ENCODE data around the gene AJAP1. TPM values are rescaled to one million over a fixed set of nuclear protein-coding genes. Genes with fewer than 3 reads are reported as not detected.
"Not testable (repeated sequence)": the region's sequence is repeated elsewhere in the genome, so short reads cannot be mapped to it uniquely, and the experiment has no call there.

Gene AJAP1
- total and polyA plus RNA-seq, 2 experiments from 2014 or later: 0.13 to 0.64 TPM

DNA sequence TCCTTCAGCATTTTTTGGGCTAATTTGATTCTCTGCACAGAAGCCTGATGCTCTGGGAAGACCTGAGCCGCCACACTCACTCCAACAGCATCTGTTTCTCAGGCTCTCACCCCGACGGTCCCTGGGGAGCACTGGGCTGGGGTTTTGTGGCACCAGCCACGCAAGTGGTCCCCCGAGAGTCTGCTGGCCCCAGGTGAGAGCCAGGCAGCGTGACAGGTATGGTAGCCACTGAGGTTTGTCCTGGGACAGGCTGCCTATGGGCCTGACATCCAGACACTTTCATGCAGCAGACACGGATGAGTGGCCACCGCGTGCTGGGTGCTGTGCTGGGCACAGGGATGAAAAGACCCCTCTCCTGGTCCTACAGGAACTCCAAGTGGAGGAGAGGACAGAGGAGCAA is 11.0 kb downstream of the AJAP1 start:
- no peaks in the 10 kb centered on the region for H3K79me2 ChIP-seq
- 90% methylated on average over 9 of the region's 9 CpGs for WGBS (ENCODE audit: low lambda C conversion rate, missing lambda C conversion rate)
- DNase-seq (ENCODE audit: low spot score): no peak
- no peak for TF ChIP-seq EZH2phosphoT487 (IDR thresholded peaks at IDR 0.05; ENCODE audit: low read depth, severe bottlenecking, unreplicated experiment)
- TF ChIP-seq, protein P1, sequence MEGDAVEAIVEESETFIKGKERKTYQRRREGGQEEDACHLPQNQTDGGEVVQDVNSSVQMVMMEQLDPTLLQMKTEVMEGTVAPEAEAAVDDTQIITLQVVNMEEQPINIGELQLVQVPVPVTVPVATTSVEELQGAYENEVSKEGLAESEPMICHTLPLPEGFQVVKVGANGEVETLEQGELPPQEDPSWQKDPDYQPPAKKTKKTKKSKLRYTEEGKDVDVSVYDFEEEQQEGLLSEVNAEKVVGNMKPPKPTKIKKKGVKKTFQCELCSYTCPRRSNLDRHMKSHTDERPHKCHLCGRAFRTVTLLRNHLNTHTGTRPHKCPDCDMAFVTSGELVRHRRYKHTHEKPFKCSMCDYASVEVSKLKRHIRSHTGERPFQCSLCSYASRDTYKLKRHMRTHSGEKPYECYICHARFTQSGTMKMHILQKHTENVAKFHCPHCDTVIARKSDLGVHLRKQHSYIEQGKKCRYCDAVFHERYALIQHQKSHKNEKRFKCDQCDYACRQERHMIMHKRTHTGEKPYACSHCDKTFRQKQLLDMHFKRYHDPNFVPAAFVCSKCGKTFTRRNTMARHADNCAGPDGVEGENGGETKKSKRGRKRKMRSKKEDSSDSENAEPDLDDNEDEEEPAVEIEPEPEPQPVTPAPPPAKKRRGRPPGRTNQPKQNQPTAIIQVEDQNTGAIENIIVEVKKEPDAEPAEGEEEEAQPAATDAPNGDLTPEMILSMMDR (IDR thresholded peaks at IDR 0.05; ENCODE audit: poor library complexity): no peak
- no peak for TF ChIP-seq EZH2 (IDR thresholded peaks at IDR 0.05; ENCODE audit: borderline replicate concordance)
- no peaks in the 10 kb centered on the region for H3K9me3 ChIP-seq (ENCODE audit: low read depth)
- H3K36me3 ChIP-seq (replicated peaks; ENCODE audit: insufficient read depth, low read depth): no peaks in the 10 kb centered on the region
- peaks cover 10% of the 10 kb centered on the region for H3K27me3 ChIP-seq
- H3K27ac ChIP-seq: no peak overlapping the region
- no peaks in the 10 kb centered on the region for H4K20me1 ChIP-seq (ENCODE audit: insufficient read depth, poor library complexity, severe bottlenecking)
- no peak overlapping the region for H2AFZ ChIP-seq
- H3K4me2 ChIP-seq: no peak overlapping the region
- no peaks in the 10 kb centered on the region for H3K4me1 ChIP-seq (ENCODE audit: insufficient read depth)
- H3K9me2 ChIP-seq (replicated peaks; ENCODE audit: insufficient read depth): no peaks in the 10 kb centered on the region
- H3K4me3 ChIP-seq: no peak overlapping the region

- H3K4me1 ChIP-seq (ENCODE audit: insufficient read depth); H3K36me3 ChIP-seq (replicated peaks; ENCODE audit: insufficient read depth, low read depth); H3K79me2 ChIP-seq; H2AFZ ChIP-seq; H3K4me3 ChIP-seq; H3K9me2 ChIP-seq (replicated peaks; ENCODE audit: insufficient read depth); H3K9me3 ChIP-seq (ENCODE audit: low read depth); H3K27me3 ChIP-seq; H3K27ac ChIP-seq; H4K20me1 ChIP-seq (ENCODE audit: insufficient read depth, poor library complexity, severe bottlenecking); DNase-seq (ENCODE audit: low spot score); H3K4me2 ChIP-seq: not testable (repeated sequence)
- 98% methylated on average over 4 of the region's 19 CpGs for WGBS (ENCODE audit: low lambda C conversion rate, missing lambda C conversion rate)
Observed at GRCh38 chr1:4666683-4667082, 12.3 kb downstream of the AJAP1 start.

DNA sequence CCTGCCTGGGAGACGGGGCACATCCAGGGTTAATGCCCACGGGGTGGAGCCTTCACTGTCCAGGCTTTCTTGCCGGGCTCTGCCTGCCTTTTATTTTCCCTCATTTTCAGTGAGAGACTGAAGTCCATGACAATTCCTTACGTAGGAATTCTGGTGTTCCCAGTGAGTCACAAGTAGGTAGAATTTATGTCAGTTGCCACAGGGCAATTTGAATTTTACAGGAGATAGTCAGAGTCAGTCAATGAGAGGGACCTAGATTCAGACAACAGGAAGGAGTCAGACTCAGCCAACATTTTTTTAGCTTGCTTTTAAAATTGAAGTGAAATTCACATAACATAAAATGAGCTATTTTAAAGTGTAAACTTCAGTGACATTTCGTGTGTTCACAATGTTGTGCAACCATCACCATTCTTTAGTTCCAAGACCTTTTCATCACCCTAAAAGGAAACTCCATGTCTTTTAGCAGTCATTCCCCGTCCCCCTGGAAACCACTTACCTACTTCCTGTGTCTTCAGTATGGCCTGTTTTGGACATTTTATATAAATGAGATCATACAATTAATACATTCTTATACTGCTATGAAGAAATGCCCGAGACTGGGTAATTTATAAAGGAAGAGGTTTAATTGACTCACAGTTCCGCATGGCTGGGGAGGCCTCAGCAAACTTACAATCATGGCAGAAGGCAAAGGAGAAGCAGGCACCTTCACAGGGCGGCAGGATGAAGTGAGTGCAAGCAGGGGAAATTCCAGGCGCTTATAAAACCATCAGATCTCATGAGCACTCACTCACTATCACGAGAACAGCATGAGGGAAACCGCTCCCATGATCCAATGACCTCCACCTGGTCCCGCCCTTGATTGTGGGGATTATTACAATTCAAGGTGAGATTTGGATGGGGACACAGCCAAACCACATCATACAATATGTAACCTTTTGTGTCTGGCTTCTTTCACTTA is 14.6 kb downstream of the AJAP1 start:
- Histone ChIP-seq H3K4me2 (no peak overlapping the region), H3K79me2 (no peaks in the 10 kb centered on the region), H3K9me2 (replicated peaks; ENCODE audit: insufficient read depth) (no peaks in the 10 kb centered on the region), H3K27ac (no peak overlapping the region), H3K4me1 (ENCODE audit: insufficient read depth) (no peaks in the 10 kb centered on the region), H3K4me3 (no peak overlapping the region), H3K9me3 (ENCODE audit: low read depth) (no peaks in the 10 kb centered on the region), H3K36me3 (replicated peaks; ENCODE audit: insufficient read depth, low read depth) (no peaks in the 10 kb centered on the region), H4K20me1 (ENCODE audit: insufficient read depth, poor library complexity, severe bottlenecking) (no peaks in the 10 kb centered on the region), H3K27me3 (no peaks in the 10 kb centered on the region), H2AFZ (no peak overlapping the region)
- 61% methylated on average over 13 of the region's 13 CpGs for WGBS (ENCODE audit: low lambda C conversion rate, missing lambda C conversion rate)
- no peak for DNase-seq (ENCODE audit: low spot score)
- TF ChIP-seq, protein P1 (IDR thresholded peaks at IDR 0.05; ENCODE audit: poor library complexity): no peak
- TF ChIP-seq EZH2phosphoT487 (IDR thresholded peaks at IDR 0.05; ENCODE audit: low read depth, severe bottlenecking, unreplicated experiment) (no peak), EZH2 (IDR thresholded peaks at IDR 0.05; ENCODE audit: borderline replicate concordance) (no peak)

GRCh38 chr1:4670265-4670664 is 15.9 kb downstream of the AJAP1 start:
- Histone ChIP-seq H3K9me3 (ENCODE audit: low read depth) (no peaks in the 10 kb centered on the region), H2AFZ (no peak overlapping the region), H4K20me1 (ENCODE audit: insufficient read depth, poor library complexity, severe bottlenecking) (no peaks in the 10 kb centered on the region), H3K79me2 (no peaks in the 10 kb centered on the region), H3K4me1 (ENCODE audit: insufficient read depth) (no peaks in the 10 kb centered on the region), H3K9me2 (replicated peaks; ENCODE audit: insufficient read depth) (no peaks in the 10 kb centered on the region), H3K36me3 (replicated peaks; ENCODE audit: insufficient read depth, low read depth) (no peaks in the 10 kb centered on the region), H3K27me3 (no peaks in the 10 kb centered on the region), H3K27ac (no peak overlapping the region), H3K4me2 (no peak overlapping the region), H3K4me3 (no peak overlapping the region)
- TF ChIP-seq, protein P1 (IDR thresholded peaks at IDR 0.05; ENCODE audit: poor library complexity): no peak
- TF ChIP-seq EZH2phosphoT487 (IDR thresholded peaks at IDR 0.05; ENCODE audit: low read depth, severe bottlenecking, unreplicated experiment) (no peak), EZH2 (IDR thresholded peaks at IDR 0.05; ENCODE audit: borderline replicate concordance) (no peak)
- no peak for DNase-seq (ENCODE audit: low spot score)
- 87% methylated on average over 4 of the region's 4 CpGs for WGBS (ENCODE audit: low lambda C conversion rate, missing lambda C conversion rate)
